GM21737 (cell line): ENCODE results near the gene MAPK13.
A peak's percentile ranks its signal among the peaks of the same experiment; 100 is the strongest.
"Not testable (repeated sequence)": the region's sequence is repeated elsewhere in the genome, so short reads cannot be mapped to it uniquely, and the experiment has no call there.

ENCODE experiments used
- ATAC-seq: cut with Tn5 transposase; IDR thresholded peaks from one replicate; pipeline ENCODE4 v1.9.1; 2021; ENCODE audit warnings: mild to moderate bottlenecking, moderate library complexity; ENCODE audit not compliant: unreplicated experiment

MAPK13 gene

DNA sequence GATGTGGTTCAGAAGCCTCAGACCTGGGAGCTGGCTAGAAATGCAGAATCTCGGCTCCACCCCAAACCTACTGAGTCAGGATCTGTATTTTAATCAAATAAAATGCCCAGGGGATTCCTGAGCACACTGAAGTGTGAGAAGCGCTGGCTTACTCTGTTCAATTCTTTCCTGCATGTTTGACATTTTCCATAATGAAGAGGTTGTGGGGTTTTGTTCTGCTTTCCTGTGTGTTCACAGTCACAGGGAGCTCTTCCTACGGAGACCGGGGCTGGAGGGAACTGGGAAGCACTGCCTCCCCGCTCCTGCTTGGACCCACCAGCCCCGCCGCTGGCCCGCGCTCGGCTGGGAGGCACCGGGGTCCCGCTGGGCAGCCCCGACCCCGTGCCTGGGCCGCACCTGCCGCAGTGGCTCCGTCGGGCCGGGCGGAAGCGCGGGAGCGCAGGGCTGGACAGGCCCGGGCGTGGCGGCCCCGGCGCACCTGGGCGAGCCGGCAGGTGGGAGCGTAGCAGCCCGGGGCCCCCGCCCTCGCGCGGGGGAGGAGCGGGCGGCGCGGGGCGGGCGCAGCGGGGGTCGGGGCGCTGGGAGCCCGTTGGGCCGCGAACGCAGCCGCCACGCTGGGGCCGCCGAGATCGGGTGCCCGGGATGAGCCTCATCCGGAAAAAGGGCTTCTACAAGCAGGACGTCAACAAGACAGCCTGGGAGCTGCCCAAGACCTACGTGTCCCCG, at the start of gene MAPK13:
TSS of gene MAPK13 (plus strand) at position 573 of the 726 bp plus-strand sequence. CDS start at position 643, 70 bp downstream.
- ATAC-seq, result no peak

DNA sequence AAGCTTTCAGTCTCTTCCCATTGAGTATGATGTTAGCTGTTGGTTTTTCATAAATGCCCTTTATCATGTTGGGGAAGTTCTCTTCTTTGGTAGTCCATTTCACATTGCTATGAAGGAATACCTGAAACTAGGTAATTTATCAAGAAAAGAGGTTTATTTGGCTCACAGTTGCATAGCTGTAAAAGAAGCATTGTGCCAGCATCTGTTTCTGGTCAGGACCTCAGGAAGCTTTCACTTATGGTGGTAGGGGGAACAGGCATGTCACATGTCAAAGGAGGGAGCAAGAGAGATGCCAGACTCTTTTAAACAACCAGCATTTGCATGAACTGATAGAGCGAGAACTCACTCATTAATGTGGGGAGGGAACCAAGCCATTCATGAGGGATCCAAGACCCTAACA, 48.0 kb upstream of the MAPK13 start:
- no peak for ATAC-seq

DNA sequence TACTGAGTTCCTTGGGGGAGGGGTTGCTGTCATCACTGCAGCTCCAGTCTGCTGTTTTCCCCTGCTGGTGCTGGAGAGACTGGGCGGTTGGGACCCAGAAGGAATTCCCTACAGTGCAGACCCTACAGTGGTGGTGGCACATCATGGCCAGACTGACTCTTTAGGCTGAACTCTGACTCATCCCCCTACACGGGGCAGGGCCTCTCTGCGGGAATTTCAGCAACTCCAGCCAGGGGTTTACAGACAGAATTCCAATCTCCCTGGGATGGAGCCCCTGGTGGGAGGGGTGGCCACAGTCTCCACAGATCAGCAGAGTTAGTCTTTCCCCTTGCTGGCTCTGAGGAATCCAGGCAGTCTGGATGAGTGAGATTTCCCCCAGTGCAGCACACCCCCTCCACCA, 46.9 kb upstream of the MAPK13 start:
- no peak for ATAC-seq

GRCh38 chr6:36088204-36088603, 42.1 kb upstream of the MAPK13 start:
- not testable (repeated sequence) for ATAC-seq

GRCh38 chr6:36089048-36089447, 41.3 kb upstream of the MAPK13 start:
- ATAC-seq, result no peak

DNA sequence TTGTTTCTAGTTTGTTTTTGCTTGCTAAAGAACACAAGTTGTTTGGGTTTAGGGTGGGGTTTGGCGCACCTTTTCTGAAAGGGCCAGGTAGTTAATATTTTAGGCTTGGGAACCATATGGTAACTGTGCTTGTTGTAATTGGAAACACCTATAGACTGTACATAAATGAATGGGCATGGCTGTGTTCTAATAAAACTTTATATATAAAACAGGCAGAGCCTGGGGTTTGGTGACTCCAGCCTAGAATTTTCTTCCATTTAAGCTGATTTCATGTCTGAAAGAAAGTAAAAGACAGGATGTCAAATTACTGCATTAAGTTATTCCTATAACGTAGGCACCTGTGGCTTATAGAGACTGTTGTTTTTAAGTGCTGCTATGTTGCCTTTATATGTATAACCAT, 36.1 kb upstream of the MAPK13 start:
- no peak for ATAC-seq

DNA sequence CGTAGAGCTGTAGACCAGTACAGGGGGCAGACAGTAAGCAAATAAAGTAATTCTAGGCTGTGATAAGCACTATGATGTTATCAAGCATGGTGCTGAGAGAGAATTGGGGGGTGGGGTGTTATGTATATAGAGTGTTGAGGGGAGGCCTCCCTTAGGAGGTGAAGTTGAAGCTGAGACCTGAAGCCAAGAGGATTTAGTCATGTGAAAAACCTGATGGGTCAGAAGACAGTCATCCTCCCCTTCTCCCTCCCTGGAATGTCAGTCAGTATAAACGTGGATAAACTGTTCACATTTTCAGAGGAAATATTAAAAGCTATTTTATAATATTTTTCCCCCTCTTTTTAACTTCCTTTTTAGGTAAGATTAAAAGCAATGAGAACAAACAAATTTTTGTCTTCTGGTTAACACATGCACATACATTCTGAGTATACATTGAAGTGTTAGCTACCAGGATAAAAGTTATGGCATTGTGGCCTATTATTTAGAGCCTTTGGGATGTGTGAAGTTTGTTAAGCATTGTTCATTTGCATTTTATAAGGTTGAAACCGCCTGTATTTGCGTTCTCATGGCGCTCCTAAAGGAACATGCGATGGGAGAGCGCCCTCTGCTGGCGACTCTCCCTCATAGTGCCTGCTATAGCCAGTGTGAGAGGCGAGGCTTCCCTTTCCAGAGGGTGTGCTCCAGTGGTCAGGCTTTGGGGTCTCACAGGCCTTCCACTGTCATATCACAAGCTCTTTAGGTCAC, 35.4 kb upstream of the MAPK13 start:
- peak; percentile 75 for ATAC-seq

GRCh38 chr6:36095497-36096391, 34.6 kb upstream of the MAPK13 start:
- no peak for ATAC-seq

- no peak for ATAC-seq
Measured at GRCh38 chr6:36098253-36098919, 31.9 kb upstream of the MAPK13 start.

DNA sequence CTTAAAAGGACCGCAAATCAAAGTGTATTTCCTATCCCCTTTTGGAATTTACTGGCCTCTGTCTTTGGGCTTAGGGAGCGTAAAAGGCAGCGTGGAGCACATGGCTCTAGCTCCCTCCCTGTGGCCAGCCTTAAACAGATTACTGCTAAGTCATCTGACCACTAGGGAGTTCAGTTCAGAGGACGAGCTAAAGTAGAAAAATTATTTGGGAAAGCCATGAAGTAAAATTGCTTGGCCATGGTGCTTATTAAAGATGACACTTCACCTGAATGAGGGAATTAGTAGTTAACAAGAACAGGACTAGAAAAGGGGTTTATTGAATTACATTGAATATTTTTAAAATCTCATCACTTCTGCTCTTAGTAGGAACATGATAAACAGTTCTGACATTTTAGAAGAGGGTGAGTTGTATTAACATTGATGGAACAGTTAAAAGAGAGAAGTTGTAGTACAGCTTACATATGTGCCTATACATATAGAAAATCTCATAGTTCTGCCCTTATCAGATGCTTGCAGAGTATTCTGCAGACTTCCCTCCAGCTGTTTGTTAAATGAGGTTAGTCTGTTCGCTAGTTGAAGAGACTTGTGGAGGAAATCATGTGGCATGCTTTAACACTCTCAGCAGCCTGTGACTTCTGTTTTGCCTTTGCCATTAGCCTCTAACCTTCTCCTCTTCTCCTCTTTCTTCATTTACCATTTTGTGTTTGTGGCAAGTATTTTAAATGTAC, 31.2 kb upstream of the MAPK13 start:
- ATAC-seq, result no peak

DNA sequence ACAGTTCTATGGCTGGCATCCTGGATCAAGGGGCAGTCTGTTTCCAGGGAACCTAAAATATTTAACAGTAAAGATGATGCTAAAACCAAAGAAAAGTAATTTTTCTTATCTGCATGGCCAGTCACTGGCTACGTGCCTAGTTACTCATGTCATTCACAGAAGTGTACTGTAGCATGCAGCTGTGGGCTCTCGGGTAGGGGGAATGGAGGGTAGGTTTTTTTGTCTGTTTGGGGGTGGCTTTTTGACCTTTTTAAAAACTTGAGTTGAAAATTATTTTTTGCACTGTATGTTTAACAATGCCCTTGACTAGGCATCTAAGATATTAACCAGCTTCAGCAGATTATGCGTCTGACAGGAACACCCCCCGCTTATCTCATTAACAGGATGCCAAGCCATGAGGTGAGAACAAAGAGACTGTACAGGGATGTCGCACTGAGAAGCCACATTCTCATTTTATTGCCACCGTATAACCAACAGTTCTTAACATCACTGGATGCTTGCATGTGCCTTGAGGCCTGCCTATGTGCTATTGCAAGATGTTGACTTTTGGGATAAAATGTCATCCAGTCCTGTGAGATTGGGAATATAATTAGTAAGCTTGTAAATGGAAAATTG, 30.3 kb upstream of the MAPK13 start:
- ATAC-seq, result no peak

DNA sequence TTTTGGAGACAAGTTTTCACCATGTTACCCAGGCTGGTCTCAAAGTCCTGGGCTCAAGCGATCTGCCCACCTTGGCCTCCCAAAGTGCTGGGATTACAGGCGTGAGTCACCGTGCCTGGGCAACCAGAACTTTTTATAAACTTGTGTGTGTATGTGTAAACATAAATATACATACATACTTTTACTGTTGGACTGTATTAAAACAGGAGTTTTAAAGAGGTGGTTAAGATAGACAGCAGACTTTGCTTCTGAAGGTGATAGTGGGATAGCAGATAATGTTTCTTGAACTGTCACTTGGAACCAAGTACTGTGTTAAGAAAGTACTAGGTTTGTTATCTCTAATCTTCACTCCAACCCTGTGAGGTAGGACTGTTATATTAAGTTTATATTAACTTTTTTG, 28.6 kb upstream of the MAPK13 start:
- ATAC-seq, result no peak

DNA sequence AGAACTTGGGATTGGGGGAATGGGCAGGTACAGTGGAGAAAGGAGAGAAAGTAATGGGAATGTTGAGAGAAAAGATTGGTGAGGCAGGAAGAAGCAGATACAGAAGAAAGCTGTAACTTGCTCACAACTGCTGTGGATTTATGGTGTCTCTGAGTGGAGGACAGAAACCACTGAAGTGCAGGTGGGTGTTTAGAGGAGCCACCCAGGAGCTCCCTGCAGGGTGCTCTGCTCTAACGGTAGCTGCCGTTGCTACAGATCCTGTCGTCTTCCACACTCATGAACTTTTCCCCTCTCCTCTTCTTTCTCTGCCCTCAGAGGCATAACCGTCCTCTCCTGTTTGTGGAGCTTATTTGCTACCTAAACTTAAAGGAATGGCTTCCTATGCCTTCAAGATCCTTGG, 27.5 kb upstream of the MAPK13 start:
- no peak for ATAC-seq

GRCh38 chr6:36104836-36105235, 25.5 kb upstream of the MAPK13 start:
- ATAC-seq, result no peak

- ATAC-seq, result peak; percentile 67
Measured at GRCh38 chr6:36109092-36109491, 21.2 kb upstream of the MAPK13 start.

DNA sequence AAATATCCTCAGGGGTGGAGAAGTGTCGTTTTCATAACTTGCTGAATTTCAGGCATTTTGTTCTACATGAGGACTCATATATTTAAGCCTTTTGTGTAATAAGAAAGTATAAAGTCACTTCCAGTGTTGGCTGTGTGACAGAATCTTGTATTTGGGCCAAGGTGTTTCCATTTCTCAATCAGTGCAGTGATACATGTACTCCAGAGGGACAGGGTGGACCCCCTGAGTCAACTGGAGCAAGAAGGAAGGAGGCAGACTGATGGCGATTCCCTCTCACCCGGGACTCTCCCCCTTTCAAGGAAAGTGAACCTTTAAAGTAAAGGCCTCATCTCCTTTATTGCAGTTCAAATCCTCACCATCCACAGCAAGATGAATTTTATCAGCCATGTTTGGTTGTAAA, 20.3 kb upstream of the MAPK13 start:
- no peak for ATAC-seq

- ATAC-seq, result no peak
Measured at GRCh38 chr6:36110863-36111262, 19.4 kb upstream of the MAPK13 start.

GRCh38 chr6:36111526-36111925, 18.8 kb upstream of the MAPK13 start:
- ATAC-seq, result no peak

DNA sequence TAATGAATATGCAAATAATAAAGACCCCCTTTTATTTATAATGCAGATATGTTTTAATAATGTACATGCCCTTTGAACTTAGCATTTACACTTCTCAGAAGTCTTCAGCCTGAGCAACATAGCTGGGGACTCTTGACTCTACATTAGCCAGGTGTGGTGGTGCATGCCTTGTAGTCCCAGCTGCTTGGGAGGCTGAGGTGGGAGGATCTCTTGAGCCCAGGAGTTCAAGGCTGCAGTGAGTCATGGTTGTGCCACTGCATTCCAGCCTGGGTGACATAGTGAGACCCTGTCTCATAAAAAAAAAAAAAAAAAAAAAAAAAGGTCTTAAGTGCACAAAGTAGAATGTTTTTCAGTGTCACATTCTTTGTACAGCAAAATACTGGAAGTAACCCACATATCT, 17.3 kb upstream of the MAPK13 start:
- ATAC-seq, result no peak

GRCh38 chr6:36113703-36114102, 16.6 kb upstream of the MAPK13 start:
- ATAC-seq, result no peak
